Large intestine (tissue), 12 donors: ENCODE measurements around the gene LCLAT1. TPM values are rescaled to one million over a fixed set of nuclear protein-coding genes. Genes with fewer than 3 reads are reported as not detected.
A peak's percentile ranks its signal among the peaks of the same experiment; 100 is the strongest.

Source experiments
- DNase-seq, 2 donors: peaks; one replicate each; pipeline versions ENCODE4 v3.0.0 to v3.0.0-alpha.2; 2013
- H3K27ac ChIP-seq: one replicate; pipeline ENCODE4 v1.5.1; 2013; ENCODE audit warnings: low read length
- H3K27me3 ChIP-seq: 2 replicates; pipeline ENCODE4 v1.6.1; 2013; ENCODE audit warnings: low read length; ENCODE audit not compliant: control insufficient read depth, insufficient read depth
- H3K36me3 ChIP-seq: 2 replicates; pipeline ENCODE4 v1.6.1; 2013; ENCODE audit warnings: low read length; ENCODE audit not compliant: control insufficient read depth, insufficient read depth
- H3K4me1 ChIP-seq: one replicate; pipeline ENCODE4 v1.6.1; 2013; ENCODE audit warnings: low read length; ENCODE audit not compliant: control insufficient read depth, insufficient read depth
- H3K4me3 ChIP-seq: one replicate; pipeline ENCODE4 v1.5.1; 2013; ENCODE audit warnings: low read length
- H3K9me3 ChIP-seq: one replicate; pipeline ENCODE4 v1.6.1; 2013; ENCODE audit warnings: mild to moderate bottlenecking, low read depth, low read length, moderate library complexity; ENCODE audit not compliant: control insufficient read depth
- WGBS: methylation state at CpG from one replicate; pipeline ENCODE4 v1.1.5; 2013; ENCODE audit warnings: low lambda C conversion rate; ENCODE audit not compliant: insufficient coverage; 5-methylcytosine and 5-hydroxymethylcytosine counted together
- long read RNA-seq, 11 donors: transcript quantifications; one replicate each; lab custom pipeline, GENCODE V29; 2026
- polyA plus RNA-seq: library from polyadenylated mRNA; unstranded; fragments of 120-200 nt; gene quantifications from one replicate; pipeline ENCODE4 v1.2.1, GENCODE V29; 2013

Gene LCLAT1
- 16.7 TPM for polyA plus RNA-seq
- long read RNA-seq, donor 1, full-length matches to known transcripts, result 1 of 1 reads
- long read RNA-seq, donor 1, partial matches to known transcripts, result 0 of 1 reads
- long read RNA-seq, donor 1, other reads (novel, unspliced or antisense), result 0 of 1 reads
- long read RNA-seq, donor 2, full-length matches to known transcripts, result 1 of 1 reads
- long read RNA-seq, donor 2, partial matches to known transcripts, result 0 of 1 reads
- long read RNA-seq, donor 2, other reads (novel, unspliced or antisense), result 0 of 1 reads
- long read RNA-seq, donor 3, result 0 reads
- long read RNA-seq, donor 4, full-length matches to known transcripts, result 1 of 1 reads
- long read RNA-seq, donor 4, partial matches to known transcripts, result 0 of 1 reads
- long read RNA-seq, donor 4, other reads (novel, unspliced or antisense), result 0 of 1 reads
- long read RNA-seq, donor 5, full-length matches to known transcripts, result 4 of 4 reads
- long read RNA-seq, donor 5, partial matches to known transcripts, result 0 of 4 reads
- long read RNA-seq, donor 5, other reads (novel, unspliced or antisense), result 0 of 4 reads
- long read RNA-seq, donor 6, full-length matches to known transcripts, result 3 of 3 reads
- long read RNA-seq, donor 6, partial matches to known transcripts, result 0 of 3 reads
- long read RNA-seq, donor 6, other reads (novel, unspliced or antisense), result 0 of 3 reads
- long read RNA-seq, donor 7, full-length matches to known transcripts, result 1 of 1 reads
- long read RNA-seq, donor 7, partial matches to known transcripts, result 0 of 1 reads
- long read RNA-seq, donor 7, other reads (novel, unspliced or antisense), result 0 of 1 reads
- long read RNA-seq, donor 8, full-length matches to known transcripts, result 3 of 3 reads
- long read RNA-seq, donor 8, partial matches to known transcripts, result 0 of 3 reads
- long read RNA-seq, donor 8, other reads (novel, unspliced or antisense), result 0 of 3 reads
- long read RNA-seq, donor 9, full-length matches to known transcripts, result 2 of 2 reads
- long read RNA-seq, donor 9, partial matches to known transcripts, result 0 of 2 reads
- long read RNA-seq, donor 9, other reads (novel, unspliced or antisense), result 0 of 2 reads
- long read RNA-seq, donor 10, full-length matches to known transcripts, result 2 of 2 reads
- long read RNA-seq, donor 10, partial matches to known transcripts, result 0 of 2 reads
- long read RNA-seq, donor 10, other reads (novel, unspliced or antisense), result 0 of 2 reads
- long read RNA-seq, donor 11, full-length matches to known transcripts, result 4 of 4 reads
- long read RNA-seq, donor 11, partial matches to known transcripts, result 0 of 4 reads
- long read RNA-seq, donor 11, other reads (novel, unspliced or antisense), result 0 of 4 reads

DNA sequence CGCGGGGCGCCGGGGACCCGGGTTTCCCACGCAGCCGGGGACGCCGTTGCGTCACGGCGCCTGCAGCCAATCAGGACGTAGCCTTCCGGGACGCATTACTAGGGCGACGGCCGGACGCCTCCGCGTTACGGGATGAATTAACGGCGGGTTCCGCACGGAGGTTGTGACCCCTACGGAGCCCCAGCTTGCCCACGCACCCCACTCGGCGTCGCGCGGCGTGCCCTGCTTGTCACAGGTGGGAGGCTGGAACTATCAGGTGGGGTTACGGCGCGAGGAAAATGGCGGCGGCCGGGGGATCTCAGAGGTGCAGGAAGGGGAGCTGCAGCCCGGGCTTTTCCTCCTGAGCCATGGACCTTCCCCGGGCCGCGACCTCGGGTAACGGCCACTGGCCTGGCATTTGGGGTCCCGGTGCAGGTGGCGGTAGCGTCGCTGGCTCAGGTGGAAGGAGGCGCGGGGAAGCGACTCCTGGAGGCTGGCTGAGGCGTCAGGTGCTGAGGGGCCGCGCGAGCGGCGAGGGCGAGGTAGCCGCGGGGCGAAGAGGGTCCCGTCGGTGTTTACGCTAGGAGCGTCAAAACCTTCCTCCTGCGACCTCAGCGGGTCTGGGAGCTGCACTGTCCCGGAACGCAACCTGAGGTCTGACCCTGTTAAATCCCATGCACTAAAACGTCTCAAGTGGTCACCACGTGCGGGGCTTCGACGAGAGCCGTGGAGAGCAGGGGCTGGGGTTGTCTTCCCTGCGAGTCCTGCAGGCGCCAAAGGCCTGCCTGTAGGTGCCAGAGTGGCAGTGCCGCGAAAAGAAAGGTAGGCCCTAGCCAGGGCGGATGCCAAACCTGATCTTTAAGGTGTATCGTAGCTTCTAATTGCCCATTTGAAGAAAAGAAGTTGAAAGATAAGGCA lies at the start of gene LCLAT1:
Gene LCLAT1, plus strand, starts transcription at position 98 of the 897 bp plus-strand sequence. CDS start 78,345 bp downstream, outside the sequence.
- no CpG with 5 or more reads among the region's 83 CpGs for WGBS
- H3K27me3 ChIP-seq, result no peaks in the 10 kb centered on the region
- no peaks in the 10 kb centered on the region for H3K36me3 ChIP-seq
- peak within 1 kb of the TSS; percentile 99 for H3K4me3 ChIP-seq
- H3K9me3 ChIP-seq, result no peaks in the 10 kb centered on the region
- DNase-seq, result peak; percentile 78 to 88
- peaks cover 12% of the 10 kb centered on the region for H3K4me1 ChIP-seq
- H3K27ac ChIP-seq, result peak within 1 kb of the TSS; percentile 85

- no peaks in the 10 kb centered on the region for H3K9me3 ChIP-seq
- peaks cover 14% of the 10 kb centered on the region for H3K4me1 ChIP-seq
- no CpG with 5 or more reads among the region's 4 CpGs for WGBS
- H3K27ac ChIP-seq, result no peak overlapping the region
- no peaks in the 10 kb centered on the region for H3K27me3 ChIP-seq
- DNase-seq, result no peak
- H3K36me3 ChIP-seq, result no peaks in the 10 kb centered on the region
- H3K4me3 ChIP-seq, result no peak overlapping the region
Measured at GRCh38 chr2:30398084-30398873, 48.8 kb upstream of the LCLAT1 start.

- 100% methylated on average over 2 of the region's 11 CpGs for whole genome bisulfite sequencing
- Histone ChIP-seq H3K9me3 (no peaks in the 10 kb centered on the region), H3K4me3 (no peak overlapping the region), H3K27ac (no peak overlapping the region), H3K27me3 (no peaks in the 10 kb centered on the region), H3K4me1 (peaks cover 19% of the 10 kb centered on the region), H3K36me3 (no peaks in the 10 kb centered on the region)
- no peak for DNase-seq
Measured at GRCh38 chr2:30400151-30400954, 46.7 kb upstream of the LCLAT1 start.

DNA sequence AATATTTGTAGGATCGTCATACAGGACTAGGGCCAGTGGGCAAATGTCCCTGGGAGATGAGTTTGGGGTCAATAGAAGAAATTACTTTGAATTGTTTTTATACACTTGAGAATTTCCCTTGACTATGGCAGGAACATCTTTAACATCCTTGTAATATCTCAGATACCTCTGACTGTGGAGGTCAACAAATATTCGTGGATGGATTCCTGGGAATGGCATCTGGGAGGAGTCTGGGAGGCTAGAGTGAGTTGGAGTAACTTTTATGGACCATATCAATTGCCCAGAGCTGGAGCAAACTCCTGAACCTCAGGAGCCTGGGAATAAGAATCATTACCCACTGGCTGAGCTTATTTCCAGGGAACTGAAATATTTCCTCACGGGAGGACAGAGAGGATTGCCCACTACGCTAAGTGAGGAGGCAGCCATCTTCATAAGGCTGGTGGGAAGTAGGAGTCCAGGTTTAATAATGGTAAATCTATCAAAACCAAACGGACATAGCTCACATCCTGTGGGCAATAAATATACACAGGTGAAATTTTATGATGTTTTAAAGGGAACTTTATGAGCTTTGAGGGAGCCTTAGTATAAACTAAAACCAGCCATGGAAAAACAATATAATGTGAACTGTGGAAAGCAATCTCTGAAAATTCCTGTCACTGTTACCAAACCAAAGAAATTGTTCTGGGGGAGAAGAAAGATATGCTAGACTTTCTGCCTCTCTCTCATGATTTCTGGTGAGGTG lies 44.4 kb upstream of the LCLAT1 start:
- H3K9me3 ChIP-seq, result no peaks in the 10 kb centered on the region
- no peak overlapping the region for H3K27ac ChIP-seq
- peaks cover 19% of the 10 kb centered on the region for H3K4me1 ChIP-seq
- no CpG with 5 or more reads among the region's 5 CpGs for WGBS
- DNase-seq, result no peak
- no peak overlapping the region for H3K4me3 ChIP-seq
- no peaks in the 10 kb centered on the region for H3K27me3 ChIP-seq
- H3K36me3 ChIP-seq, result no peaks in the 10 kb centered on the region

- Histone ChIP-seq H3K27me3 (no peaks in the 10 kb centered on the region), H3K27ac (peak overlapping the region; percentile 38), H3K4me1 (peaks cover 21% of the 10 kb centered on the region), H3K4me3 (no peak overlapping the region), H3K36me3 (no peaks in the 10 kb centered on the region), H3K9me3 (no peaks in the 10 kb centered on the region)
- WGBS, result no CpG with 5 or more reads among the region's 7 CpGs
- DNase-seq, result peak in 1 of 2 donors; percentile 83
Measured at GRCh38 chr2:30403592-30404312, 43.3 kb upstream of the LCLAT1 start.

- Histone ChIP-seq H3K36me3 (no peaks in the 10 kb centered on the region), H3K9me3 (no peaks in the 10 kb centered on the region), H3K27ac (peak overlapping the region; percentile 38), H3K27me3 (no peaks in the 10 kb centered on the region), H3K4me1 (peaks cover 21% of the 10 kb centered on the region), H3K4me3 (no peak overlapping the region)
- WGBS, result 17% methylated on average over 1 of the region's 12 CpGs
- DNase-seq, result no peak
Measured at GRCh38 chr2:30404319-30405259, 42.5 kb upstream of the LCLAT1 start.

DNA sequence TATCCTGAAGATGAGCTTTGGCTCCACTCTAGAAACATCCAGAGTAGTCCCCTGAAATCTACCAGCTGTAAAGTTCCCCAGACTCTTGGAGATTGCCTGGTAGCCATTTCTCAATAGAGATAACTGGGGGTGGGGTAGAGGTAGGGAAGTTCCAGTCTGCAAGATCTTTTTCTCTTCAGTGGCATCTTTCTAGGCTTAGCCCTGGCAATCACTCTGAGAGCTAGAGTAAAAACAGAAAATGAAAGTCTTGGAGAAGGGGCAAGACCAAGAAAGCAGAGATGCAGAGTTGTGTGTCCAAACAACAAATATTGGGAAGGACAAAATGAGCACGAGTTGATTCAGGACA lies 41.8 kb upstream of the LCLAT1 start:
- peaks cover 21% of the 10 kb centered on the region for H3K4me1 ChIP-seq
- no CpG with 5 or more reads among the region's 1 CpG for WGBS
- H3K27ac ChIP-seq, result no peak overlapping the region
- no peak for DNase-seq
- H3K36me3 ChIP-seq, result no peaks in the 10 kb centered on the region
- H3K27me3 ChIP-seq, result no peaks in the 10 kb centered on the region
- H3K4me3 ChIP-seq, result no peak overlapping the region
- H3K9me3 ChIP-seq, result no peaks in the 10 kb centered on the region
